Psoas muscle (tissue), 8 donors: Measurements from ENCODE around the gene AWAT2. TPM values are rescaled to one million over a fixed set of nuclear protein-coding genes. Genes with fewer than 3 reads are reported as not detected.

Experiments
- ATAC-seq, 4 donors: fragments of 200-7000 bp; cut with Tn5 transposase; one replicate each; pipeline ENCODE4 v1.9.1; 2020; ENCODE audit warnings: moderate library complexity in 3 of 4, mild to moderate bottlenecking in 2 of 4
- DNase-seq, 2 donors: peaks; one replicate each; pipeline ENCODE4 v3.0.0-alpha.2; 2020
- H3K27ac ChIP-seq: fragments of 200-600 bp; one replicate; pipeline ENCODE4 v1.8.0; 2022
- H3K27me3 ChIP-seq, 3 donors: fragments of 200-600 bp in 1 of 3; one replicate each; pipeline versions ENCODE4 v1.6.1 to v1.8.0; 2013 to 2022; ENCODE audit warnings: low read length in 2 of 3, mild to moderate bottlenecking in 2 of 3, moderate library complexity in 1 of 3; ENCODE audit not compliant: insufficient read depth in 3 of 3
- H3K36me3 ChIP-seq, 2 donors: fragments of 200-600 bp in 1 of 2; one replicate each; pipeline versions ENCODE4 v1.6.1 to v1.8.0; 2013 to 2022; ENCODE audit warnings: low read depth in 1 of 2, mild to moderate bottlenecking in 1 of 2, moderate library complexity in 1 of 2; ENCODE audit not compliant: insufficient read depth in 1 of 2
- H3K4me1 ChIP-seq: fragments of 200-600 bp; one replicate; pipeline ENCODE4 v1.8.0; 2022
- H3K4me3 ChIP-seq: fragments of 200-600 bp; one replicate; pipeline ENCODE4 v1.8.0; 2022; ENCODE audit warnings: mild to moderate bottlenecking
- H3K9me3 ChIP-seq: fragments of 200-600 bp; one replicate; pipeline ENCODE4 v1.8.0; 2022
- CTCF ChIP-seq: fragments of 200-600 bp; IDR thresholded peaks from one replicate; pipeline ENCODE4 v1.8.0; 2022; ENCODE audit warnings: antibody characterized with exemption
- WGBS, 3 donors: extraction: QIAGEN DNeasy Blood & Tissue Kit; methylation state at CpG; one replicate each; pipeline versions ENCODE4 v1.1.6 to v1.1.7; 2013; 5-methylcytosine and 5-hydroxymethylcytosine counted together
- intact Hi-C, 2 donors: fragments of 100-400 bp; cut with DNase I; formaldehyde crosslinking; loops; one replicate each; pipeline versions ENCODE4 v1.11.0 to v1.14.2; 2022
- polyA plus RNA-seq, 3 donors: library from polyadenylated mRNA; stranded (reverse); fragments of 200-250 nt; gene quantifications; one replicate each; pipeline ENCODE4 v1.2.3, GENCODE V29; 2013
- total RNA-seq, 4 donors: library from RNA; stranded (reverse); fragmentation: NEBNext Ultra II Directional in 2 of 4; extraction: Animal tissue kit (Norgen Biotek cat#: 25700) in 2 of 4; gene quantifications; one replicate each; pipeline versions ENCODE4 v1.2.1 to v1.2.4, GENCODE V29; 2021 to 2023
- donor health status: healthy with polysubstance abuse.
- donor health status: DM: no; HTN: no; CAD: no; lungs with moderate emphysema.
- donor health status: Bipolar disorder and iron deficiency.
- donor health status: healthy.
- donor health status: DM: yes; HTN: yes; CAD: no.
- donor health status: DM: no; HTN: no; CAD: no.
- donor health status: DM: no; HTN: no; CAD: no.
- donor health status: DM: yes; HTN: yes; CAD: no.

AWAT2 gene
- total and polyA plus RNA-seq, 7 donors = not detected

- H3K36me3 ChIP-seq = no peaks in the 10 kb centered on the region
- no peak overlapping the region for H3K4me3 ChIP-seq
- H3K4me1 ChIP-seq = no peaks in the 10 kb centered on the region
- H3K27me3 ChIP-seq = peaks cover 0 to 1% (median 0%) of the 10 kb centered on the region in 3 donors
- TF ChIP-seq CTCF = no peak
- H3K27ac ChIP-seq = no peak overlapping the region
- DNase-seq (no peak), ATAC-seq (no peak)
- peaks cover 14% of the 10 kb centered on the region for H3K9me3 ChIP-seq
- 93 to 100% (median 95%) methylated on average over 2 of the region's 2 CpGs for WGBS, 3 donors
- intact Hi-C loops = no loop called here
Observed at GRCh38 chrX:70016513-70016912, 33.2 kb downstream of the AWAT2 start.

GRCh38 chrX:70013466-70014381, 36.0 kb downstream of the AWAT2 start:
- H3K9me3 ChIP-seq = peaks cover 12% of the 10 kb centered on the region
- ATAC-seq = peak; percentile 86 to 98 (median 94)
- TF ChIP-seq CTCF = no peak
- intact Hi-C loops = no loop called here
- H3K36me3 ChIP-seq = no peaks in the 10 kb centered on the region
- WGBS, 3 donors = 24 to 34% (median 25%) methylated on average over 4 to 5 of the region's 5 CpGs
- DNase-seq = peak in 1 of 2 donors; percentile 61
- H3K4me3 ChIP-seq = no peak overlapping the region
- H3K27me3 ChIP-seq = peaks cover 0 to 10% (median 0%) of the 10 kb centered on the region in 3 donors
- peak overlapping the region; percentile 32 for H3K27ac ChIP-seq
- no peaks in the 10 kb centered on the region for H3K4me1 ChIP-seq

GRCh38 chrX:70012756-70013155, 37.0 kb downstream of the AWAT2 start:
- Histone ChIP-seq H3K27me3 (peaks cover 0 to 10% (median 0%) of the 10 kb centered on the region in 3 donors), H3K9me3 (peaks cover 3% of the 10 kb centered on the region), H3K36me3 (no peaks in the 10 kb centered on the region), H3K4me3 (no peak overlapping the region), H3K27ac (no peak overlapping the region), H3K4me1 (no peaks in the 10 kb centered on the region)
- 69 to 85% (median 77%) methylated on average over 4 of the region's 4 CpGs for WGBS, 3 donors
- TF ChIP-seq CTCF = no peak
- ATAC-seq (no peak), DNase-seq (no peak)
- intact Hi-C loops = no loop called here

GRCh38 chrX:70009970-70010369, 39.8 kb downstream of the AWAT2 start:
- Histone ChIP-seq H3K4me1 (no peaks in the 10 kb centered on the region), H3K36me3 (no peaks in the 10 kb centered on the region), H3K4me3 (no peak overlapping the region), H3K27ac (no peak overlapping the region), H3K27me3 (peaks cover 0 to 10% (median 0%) of the 10 kb centered on the region in 3 donors), H3K9me3 (no peaks in the 10 kb centered on the region)
- no peak for ATAC-seq
- no peak for TF ChIP-seq CTCF
- DNase-seq = no peak
- WGBS, 3 donors = 59 to 89% (median 86%) methylated on average over 2 of the region's 2 CpGs
- intact Hi-C loops = no loop called here
